ENCODE results near the gene DBF4B. TPM values are rescaled to one million over a fixed set of nuclear protein-coding genes. Genes with fewer than 3 reads are reported as not detected.

The DBF4B gene
- total and polyA plus RNA-seq, 2 of the 13 experiments (the other 11 are each of a cell fraction or from before 2014, with no cell fraction given) = 11.7 to 13.2 TPM

DNA sequence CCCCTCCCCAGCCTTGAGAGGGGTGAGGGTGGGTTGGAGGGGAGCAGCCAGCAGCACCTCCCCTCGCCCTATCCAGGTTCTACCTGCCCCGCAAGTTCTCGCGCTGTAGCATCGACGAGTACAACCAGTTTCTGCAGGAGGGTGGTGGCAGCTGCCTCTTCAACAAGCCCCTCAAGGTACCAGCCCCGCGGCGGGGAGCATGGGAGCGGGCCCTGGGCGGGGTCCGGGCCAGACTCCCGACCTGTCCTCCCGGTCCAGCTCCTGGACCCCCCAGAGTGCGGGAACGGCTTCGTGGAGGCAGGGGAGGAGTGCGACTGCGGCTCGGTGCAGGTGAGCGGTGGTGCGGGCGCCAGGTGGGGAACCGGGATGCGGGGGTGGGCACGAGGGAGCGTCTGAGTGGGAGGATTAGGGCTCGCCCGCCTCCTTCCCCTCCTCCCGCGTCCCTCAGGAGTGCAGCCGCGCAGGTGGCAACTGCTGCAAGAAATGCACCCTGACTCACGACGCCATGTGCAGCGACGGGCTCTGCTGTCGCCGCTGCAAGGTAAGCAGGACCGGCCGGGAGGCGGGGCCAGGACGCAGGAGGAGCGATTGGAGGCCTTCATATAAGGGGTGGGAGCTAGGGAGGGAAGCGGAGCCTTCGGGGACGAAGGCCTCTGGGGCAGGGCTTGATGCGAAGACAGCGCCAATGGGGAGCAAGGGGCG lies 66.8 kb downstream of the DBF4B start (continued):
- TF ChIP-seq ZNF142 (CRISPR knock-in tag; IDR thresholded peaks at IDR 0.05) (no peak), ZNF256 (CRISPR knock-in tag; conservative IDR thresholded peaks at IDR 0.05) (0 out of 2 replicates have a peak, but pooled peaks have one; percentile 70), HDAC6 (IDR thresholded peaks at IDR 0.05; ENCODE audit: low read depth, low read length) (no peak), CENPT (CRISPR knock-in tag; IDR thresholded peaks at IDR 0.05; ENCODE audit: low read depth) (peak; percentile 85), HOXA5 (CRISPR knock-in tag; IDR thresholded peaks at IDR 0.05) (no peak; the same call in 1 of the 2 replicates), ZNF343 (CRISPR knock-in tag; IDR thresholded peaks at IDR 0.05) (peak; percentile 90; the same call in 1 of the 2 replicates), ZKSCAN5 (CRISPR knock-in tag; IDR thresholded peaks at IDR 0.05) (0 out of 2 replicates have a peak, but pooled peaks have one; percentile 20), ZNF264 (CRISPR knock-in tag; IDR thresholded peaks at IDR 0.05) (no peak), ZNF235 (CRISPR knock-in tag; IDR thresholded peaks at IDR 0.05; ENCODE audit: borderline replicate concordance) (peak; percentile 40; the same call in 1 of the 2 replicates), ZNF547 (CRISPR knock-in tag; IDR thresholded peaks at IDR 0.05) (peak; percentile 52; the same call in 1 of the 2 replicates), ZNF720 (CRISPR knock-in tag; IDR thresholded peaks at IDR 0.05) (no peak), SRY (CRISPR knock-in tag; IDR thresholded peaks at IDR 0.05) (no peak; the same call in 1 of the 2 replicates), ZNF121 (CRISPR knock-in tag; IDR thresholded peaks at IDR 0.05) (no peak), ZFP37 (CRISPR knock-in tag; IDR thresholded peaks at IDR 0.05; ENCODE audit: borderline replicate concordance) (no peak), FLYWCH1 (CRISPR knock-in tag; IDR thresholded peaks at IDR 0.05) (no peak), ZNF350 (CRISPR knock-in tag; IDR thresholded peaks at IDR 0.05; ENCODE audit: borderline replicate concordance, low read depth) (peak; percentile 66; the same call in 1 of the 2 replicates), RCOR2 (CRISPR knock-in tag; IDR thresholded peaks at IDR 0.05) (0 out of 2 replicates have a peak, but pooled peaks have one; percentile 3), BORCS8-MEF2B (CRISPR knock-in tag; IDR thresholded peaks at IDR 0.05) (peak; percentile 67; the same call in 1 of the 2 replicates), PPARG (CRISPR knock-in tag; conservative IDR thresholded peaks at IDR 0.05) (no peak), ZNF724P (CRISPR knock-in tag; IDR thresholded peaks at IDR 0.05; ENCODE audit: borderline replicate concordance) (no peak), RBM22 (optimal IDR thresholded peaks at IDR 0.05; ENCODE audit: low read length) (no peak), ZNF460 (CRISPR knock-in tag; IDR thresholded peaks at IDR 0.05; ENCODE audit: borderline replicate concordance) (no peak), ZNF446 (CRISPR knock-in tag; IDR thresholded peaks at IDR 0.05) (0 out of 2 replicates have a peak, but pooled peaks have one; percentile 53)
- TF ChIP-seq, protein P1, sequence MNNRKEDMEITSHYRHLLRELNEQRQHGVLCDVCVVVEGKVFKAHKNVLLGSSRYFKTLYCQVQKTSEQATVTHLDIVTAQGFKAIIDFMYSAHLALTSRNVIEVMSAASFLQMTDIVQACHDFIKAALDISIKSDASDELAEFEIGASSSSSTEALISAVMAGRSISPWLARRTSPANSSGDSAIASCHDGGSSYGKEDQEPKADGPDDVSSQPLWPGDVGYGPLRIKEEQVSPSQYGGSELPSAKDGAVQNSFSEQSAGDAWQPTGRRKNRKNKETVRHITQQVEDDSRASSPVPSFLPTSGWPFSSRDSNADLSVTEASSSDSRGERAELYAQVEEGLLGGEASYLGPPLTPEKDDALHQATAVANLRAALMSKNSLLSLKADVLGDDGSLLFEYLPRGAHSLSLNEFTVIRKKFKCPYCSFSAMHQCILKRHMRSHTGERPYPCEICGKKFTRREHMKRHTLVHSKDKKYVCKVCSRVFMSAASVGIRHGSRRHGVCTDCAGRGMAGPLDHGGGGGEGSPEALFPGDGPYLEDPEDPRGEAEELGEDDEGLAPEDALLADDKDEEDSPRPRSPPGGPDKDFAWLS (CRISPR knock-in tag; IDR thresholded peaks at IDR 0.05; ENCODE audit: borderline replicate concordance) = peak; percentile 91; the same call in 1 of the 2 replicates

Data from HepG2 (cell line).